ENCODE data around the gene RGS21.

Gene RGS21

DNA sequence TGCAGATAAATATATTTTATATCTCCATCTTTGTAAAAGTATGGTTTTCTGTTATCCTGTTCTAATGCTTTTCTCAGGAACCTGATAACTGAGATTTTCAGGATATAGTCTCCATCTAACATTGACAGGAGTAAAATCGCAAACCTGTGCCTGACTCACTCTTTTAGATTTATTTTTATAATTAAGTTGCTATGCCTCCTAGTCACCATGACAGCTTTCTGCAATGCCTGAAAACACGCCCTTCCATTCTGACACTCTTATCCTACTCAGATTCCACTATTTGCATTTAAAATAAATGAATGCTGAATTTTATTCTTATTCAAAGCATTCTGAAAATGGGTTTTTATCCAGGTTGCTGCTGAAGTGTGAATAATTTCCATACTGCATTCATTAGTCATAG is 62.8 kb downstream of the RGS21 start:
- no peak for DNase-seq

DNA sequence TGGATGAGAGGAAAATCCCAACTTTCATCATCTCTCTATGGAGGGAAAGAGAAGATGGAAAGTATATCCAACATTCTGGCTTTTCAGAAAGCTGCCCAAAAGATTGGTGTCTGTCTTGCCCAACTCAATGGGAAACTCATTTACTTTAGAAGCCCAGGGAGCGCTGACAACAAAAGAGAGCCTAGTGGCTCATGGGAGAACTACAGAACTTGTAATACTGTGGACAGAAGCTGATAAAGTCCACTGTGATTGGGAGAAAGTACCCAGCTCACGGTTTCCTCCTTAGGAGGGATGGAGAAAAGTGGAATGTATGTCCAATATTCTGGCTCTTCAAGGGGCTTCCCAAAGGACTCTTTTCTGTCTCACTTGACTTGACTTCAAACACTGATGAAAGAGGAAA is 66.0 kb downstream of the RGS21 start:
- no peak for DNase-seq

DNA sequence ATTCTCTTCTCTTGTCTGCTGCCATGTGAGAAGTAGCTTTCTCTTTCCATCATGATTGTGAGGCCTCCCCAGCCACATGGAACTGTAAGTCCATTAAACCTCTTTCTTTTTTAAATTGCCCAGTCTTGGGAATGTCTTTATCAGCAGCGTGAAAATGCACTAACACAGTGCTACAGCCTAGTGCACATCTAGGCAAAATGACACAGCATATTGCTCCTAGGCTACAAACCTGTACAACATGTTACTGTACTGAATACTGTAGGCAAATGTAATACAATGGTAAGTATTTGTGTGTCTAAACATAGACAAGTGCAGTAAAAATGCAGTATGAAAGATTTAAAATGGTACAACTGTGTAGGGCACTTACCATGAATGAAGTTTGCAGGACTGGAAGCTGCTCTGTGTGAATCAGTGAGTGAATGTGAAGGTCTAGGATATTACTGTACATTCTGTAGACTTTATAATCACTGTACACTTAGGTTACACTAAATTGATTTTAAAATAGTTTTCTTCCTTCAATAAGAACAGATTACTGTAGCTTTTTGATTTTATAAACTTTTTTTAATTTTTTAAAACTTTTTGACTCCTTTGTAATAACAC is 69.4 kb downstream of the RGS21 start:
- no peak for DNase-seq

DNA sequence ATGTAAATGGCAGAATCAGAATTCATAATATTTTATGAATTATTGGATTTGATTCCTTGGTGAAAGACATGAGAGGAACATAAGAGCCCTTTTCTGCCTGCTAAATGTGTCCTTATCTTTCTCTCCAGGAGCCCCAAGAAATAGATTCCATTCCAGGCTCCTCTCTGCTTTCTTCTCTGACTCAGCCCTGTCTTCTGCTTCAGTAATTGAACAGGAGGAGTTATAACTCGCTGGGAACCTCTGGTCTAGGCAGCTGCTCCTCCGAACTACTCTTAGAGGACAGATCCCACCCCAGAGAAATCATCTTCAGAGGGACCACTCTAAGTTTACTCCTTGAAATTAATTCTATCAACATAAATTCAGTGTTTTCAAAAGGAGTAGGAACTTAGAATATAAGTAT is 78.4 kb downstream of the RGS21 start:
- DNase-seq, result no peak

DNA sequence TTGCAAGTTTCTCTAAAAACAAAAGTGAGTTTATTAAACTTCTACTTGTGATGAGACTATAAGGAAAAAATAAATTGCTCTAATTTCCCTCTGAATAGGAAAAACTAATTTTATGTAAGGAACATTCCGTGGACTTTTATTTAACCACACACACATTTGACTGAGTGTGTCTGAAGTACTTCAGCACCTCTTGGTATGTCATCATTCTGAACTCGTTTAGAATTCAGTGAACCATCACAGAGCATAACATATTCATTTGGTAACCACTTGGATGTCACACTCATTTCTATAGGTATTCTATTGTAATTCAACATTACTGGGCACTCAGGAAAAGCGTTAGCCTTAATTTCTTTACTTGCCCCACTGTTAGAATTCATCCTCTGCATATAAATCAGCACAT is 79.1 kb downstream of the RGS21 start:
- DNase-seq, result no peak

DNA sequence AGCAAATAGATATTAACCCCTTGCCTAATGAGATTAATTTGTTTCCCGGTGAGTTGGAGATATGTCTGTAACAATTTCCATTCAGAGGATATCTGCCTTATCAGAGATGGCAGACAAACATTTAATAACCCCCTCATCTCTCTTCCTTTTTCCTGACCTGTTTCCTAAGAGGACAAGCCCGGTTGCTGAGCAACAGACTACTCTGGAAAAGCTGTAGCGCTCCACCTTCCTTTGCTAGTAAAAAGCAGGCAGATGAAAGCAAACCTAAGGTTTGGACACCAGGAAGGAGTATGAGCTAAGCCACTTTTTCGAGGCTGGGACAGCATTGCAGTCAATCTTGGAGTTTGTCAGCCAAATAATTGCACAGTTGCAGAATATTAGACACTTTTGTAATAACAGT is 82.4 kb downstream of the RGS21 start:
- DNase-seq, result no peak

DNA sequence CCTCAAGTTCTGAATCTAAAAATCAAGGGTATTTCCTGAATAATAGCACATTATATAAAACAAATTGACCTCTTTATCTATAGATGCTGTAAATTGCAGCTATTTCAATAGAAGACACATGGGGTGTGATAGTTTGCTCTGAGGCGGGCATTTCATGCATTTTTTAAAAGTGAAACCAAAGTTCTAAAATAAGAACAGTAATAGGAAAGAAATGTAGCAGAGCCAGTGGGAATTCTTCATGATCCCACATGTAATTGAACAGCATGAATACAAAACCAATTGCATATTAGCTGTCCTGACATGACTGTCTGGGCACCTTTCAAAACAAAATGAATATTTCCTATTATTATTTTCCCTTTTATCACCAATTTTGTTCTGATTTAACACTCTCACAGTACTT is 85.0 kb downstream of the RGS21 start:
- no peak for DNase-seq

DNA sequence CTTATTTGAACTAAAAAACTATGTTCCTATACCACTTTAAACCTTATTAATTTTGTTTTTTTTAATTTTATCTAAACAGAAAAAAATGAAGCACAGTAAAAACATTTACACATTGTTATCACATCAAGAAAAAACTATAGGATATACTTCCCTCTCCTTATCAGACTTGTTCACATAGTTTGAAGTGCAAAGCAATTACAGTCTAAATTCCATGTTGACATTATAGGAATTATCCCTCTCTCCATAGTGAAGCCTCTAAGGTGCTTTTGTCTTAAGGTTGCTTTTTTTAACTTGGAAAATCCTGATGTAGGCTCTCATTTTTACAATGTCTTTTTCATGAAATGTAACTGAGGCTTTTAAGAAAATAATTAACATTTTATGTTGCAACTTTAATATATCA is 85.8 kb downstream of the RGS21 start:
- no peak for DNase-seq

DNA sequence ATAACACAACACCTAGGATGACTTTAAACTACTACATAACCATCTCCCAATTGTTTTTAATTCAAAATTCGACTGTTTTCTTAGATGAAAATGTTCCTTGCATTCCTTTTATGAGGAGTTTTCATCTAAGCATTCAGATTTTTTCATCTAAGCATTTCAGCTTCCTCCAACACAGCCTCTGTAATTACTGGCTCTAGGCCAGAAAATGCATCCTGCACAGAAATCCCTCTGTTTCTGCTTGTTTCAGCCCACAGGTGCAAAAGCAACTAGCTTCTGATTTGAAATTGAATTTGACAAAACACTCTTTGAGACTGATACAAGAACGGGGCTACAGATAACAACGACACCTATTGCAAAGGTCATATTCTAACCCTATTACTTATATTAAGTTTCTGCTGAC is 90.4 kb downstream of the RGS21 start:
- DNase-seq, result no peak
